Urothelium cell line (cell line): Measurements from ENCODE around the gene ATRX.
"Not testable (repeated sequence)": the region's sequence is repeated elsewhere in the genome, so short reads cannot be mapped to it uniquely, and the experiment has no call there.

Source experiments
- DNase-seq: peaks from one replicate; pipeline ENCODE4 v3.0.0; 2011; ENCODE audit warnings: low spot score, mixed read lengths
- FAIRE-seq: peaks from 2 replicates; lab custom pipeline; 2011; peaks lifted over from hg19 to GRCh38; lab: Jason Lieb, UNC

The ATRX gene

DNA sequence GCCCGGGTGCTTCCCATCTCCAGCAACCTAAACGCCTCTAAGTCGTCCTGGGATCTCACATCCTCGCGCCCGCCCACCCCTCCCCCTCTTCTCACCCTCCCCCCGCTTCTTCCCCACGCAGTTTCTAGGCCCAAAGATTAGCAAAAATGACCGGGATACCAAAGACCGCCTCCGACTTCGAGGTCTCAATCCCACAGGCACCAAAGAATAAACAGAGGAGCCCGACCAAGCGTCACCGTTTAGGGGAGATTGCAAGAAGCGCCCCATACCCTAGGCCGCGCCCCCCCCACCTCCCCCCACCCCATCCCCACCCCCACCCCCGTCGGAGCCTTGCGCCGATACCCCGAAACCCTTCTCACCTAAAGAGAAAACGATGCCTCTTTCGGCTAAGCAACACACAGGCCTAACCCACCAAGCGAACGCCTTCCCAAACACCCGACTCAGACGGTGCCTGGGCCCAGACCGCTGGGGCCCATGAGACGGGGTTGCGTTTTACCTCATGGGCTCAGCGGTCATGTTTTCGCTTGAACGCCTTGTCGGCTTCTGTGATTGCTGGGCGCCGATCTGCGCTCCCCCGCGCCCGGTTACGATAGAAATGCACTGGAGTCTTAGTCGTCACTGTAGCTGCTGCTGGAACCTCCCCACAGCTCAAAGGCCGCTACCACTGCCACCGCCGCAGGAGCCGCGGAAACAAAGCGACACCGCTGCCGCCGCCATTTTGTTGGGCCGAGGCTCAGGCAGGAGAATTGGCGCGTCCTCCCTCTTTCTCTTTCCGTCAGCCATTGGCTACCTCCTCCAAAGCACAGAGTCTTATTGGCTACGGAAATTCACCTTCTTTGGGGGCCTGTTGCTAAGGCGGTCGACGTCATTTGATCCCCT lies at the start of gene ATRX:
TSS of gene ATRX (minus strand) at position 731 of the 879 bp plus-strand sequence. CDS start at position 516, 215 bp downstream.
- FAIRE-seq: no peak

DNA sequence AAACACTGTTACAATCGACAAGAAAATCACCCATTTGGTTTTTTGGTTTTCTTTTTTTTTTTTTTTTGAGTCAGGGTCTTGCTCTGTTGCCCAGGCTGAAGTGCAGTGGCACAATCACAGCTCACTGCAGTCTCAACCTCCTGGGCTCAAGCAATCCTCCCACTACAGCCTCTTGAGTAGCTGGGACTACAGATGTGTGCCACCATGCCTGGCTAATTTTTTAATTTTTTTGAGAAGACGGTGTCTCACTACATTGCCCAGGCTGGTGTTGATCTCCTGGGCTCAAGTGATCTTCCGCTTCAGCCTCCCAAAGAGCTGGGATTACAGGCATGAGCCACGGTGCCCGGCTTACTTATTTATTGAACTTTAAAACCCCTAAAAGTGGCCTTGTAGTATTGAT lies 45.5 kb upstream of the ATRX start:
- DNase-seq, FAIRE-seq: not testable (repeated sequence)

More for the DNA sequence above, at the start of gene ATRX:
- peak; percentile 86 for DNase-seq

DNA sequence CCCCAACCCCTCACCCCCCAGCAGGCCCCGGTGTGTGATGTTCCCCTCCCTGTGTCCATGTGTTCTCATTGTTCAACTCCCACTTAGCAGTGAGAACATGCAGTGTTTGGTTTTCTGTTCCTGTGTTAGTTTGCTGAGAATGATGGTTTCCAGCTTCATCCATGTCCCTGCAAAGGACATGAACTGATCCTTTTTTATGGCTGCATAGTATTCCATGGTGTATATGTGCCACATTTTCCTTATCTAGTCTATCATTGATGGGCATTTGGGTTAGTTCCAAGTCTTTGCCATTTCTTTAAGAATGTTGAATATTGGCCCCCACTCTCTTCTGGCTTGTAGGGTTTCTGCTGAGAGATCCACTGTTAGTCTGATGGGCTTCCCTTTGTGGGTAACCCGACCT lies 36.0 kb upstream of the ATRX start:
- FAIRE-seq, DNase-seq: not testable (repeated sequence)

GRCh38 chrX:77820091-77820727 lies 34.2 kb upstream of the ATRX start:
- DNase-seq (no peak), FAIRE-seq (no peak)

DNA sequence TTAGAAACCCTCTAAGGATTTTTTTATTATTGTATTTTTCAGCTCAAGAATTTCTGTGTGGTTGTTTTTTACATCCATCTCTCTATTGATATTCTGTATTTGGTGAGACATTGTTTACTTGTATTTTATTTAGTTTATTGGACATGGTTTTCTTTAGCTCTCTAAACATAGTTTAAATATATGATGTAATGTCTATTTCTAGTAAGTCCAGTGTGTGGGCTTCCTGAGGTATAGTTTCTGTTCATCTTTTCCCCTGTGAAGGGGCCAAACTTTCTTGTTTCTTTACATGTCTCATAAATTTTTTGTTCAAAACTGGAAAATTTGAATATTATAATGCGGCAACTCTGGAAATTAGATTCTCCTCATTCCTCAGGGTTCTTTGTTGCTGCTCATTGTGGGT lies 28.2 kb upstream of the ATRX start:
- no peak for FAIRE-seq
- DNase-seq: no peak

DNA sequence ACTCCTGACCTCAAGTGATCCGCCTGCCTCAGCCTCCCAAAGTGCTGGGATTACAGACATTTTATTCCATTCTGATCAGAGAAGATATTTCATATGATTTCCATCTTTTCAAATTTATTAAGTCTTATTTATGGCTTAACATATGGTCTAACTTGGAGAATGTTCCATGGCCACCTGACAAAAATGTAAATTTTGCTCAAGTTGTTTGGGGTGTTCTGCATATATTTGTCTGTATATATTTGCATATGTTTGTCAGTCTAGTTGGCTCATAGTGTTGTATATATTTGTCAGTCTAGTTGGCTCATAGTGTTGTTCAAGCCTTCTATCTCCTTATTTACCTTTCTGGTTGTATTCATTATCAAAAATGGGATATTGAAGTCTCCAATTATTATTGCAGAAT lies 16.2 kb upstream of the ATRX start:
- no peak for FAIRE-seq
- no peak for DNase-seq

- DNase-seq: no peak
Observed at GRCh38 chrX:77795124-77795523, 9.1 kb upstream of the ATRX start.

GRCh38 chrX:77793946-77794345 lies 7.9 kb upstream of the ATRX start:
- FAIRE-seq (no peak), DNase-seq (no peak)

More at GRCh38 chrX:77795124-77795523, 9.1 kb upstream of the ATRX start:
- FAIRE-seq: no peak

DNA sequence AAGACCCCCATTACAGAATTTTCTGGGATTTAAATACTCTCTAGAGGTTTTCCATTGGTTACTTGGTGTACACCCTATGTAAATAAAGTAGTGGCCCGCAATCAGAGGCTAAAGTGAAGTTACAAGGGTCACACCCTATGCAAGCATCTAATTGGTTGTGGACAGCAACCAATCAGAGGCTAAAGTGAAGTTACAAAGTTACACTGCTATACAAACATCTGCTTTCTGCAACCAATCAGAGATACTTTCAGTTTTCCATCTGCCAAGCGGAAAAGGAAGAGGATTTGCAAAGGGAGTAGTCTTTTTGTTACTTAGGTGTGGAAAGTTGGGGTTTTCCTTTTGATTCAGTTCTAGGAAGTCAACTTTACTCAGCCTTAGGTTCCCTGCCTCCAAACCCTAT lies 2.0 kb upstream of the ATRX start:
- DNase-seq: no peak

DNA sequence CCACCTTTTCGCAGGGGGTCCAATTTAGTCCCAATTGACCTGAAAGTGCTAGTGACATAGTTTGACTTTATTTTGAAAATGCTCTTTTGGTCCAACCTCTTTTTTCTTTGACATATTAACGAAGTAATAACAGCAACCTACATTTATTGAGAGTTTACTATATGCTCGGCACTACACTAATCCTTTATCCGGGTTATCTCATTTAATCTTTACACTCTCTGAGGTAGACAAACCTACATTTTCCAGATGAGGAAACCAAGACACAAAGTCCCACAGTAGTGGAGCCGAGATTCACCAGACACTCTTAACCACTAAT lies 307 bp upstream of the ATRX start:
- no peak for FAIRE-seq

More for the DNA sequence above, 2.0 kb upstream of the ATRX start:
- no peak for FAIRE-seq

DNA sequence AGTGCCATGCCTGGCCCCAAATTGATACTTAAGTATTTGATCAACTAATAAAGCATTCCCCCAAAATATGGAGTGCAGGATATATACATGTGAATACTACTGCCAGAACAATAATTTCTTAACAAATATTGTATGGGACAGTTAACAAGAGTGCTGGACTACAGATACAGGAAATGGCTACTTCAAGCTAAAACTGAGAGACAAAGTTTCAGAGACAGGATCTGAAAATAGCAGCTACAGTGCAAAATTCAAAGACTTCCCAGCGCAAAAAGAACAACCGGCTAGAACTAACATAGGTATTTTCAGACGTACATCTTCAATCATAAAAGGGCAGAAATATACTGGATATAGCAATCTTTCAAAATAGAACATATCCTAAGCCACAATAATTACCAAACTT lies 6.3 kb downstream of the ATRX start:
- no peak for FAIRE-seq
- DNase-seq: no peak

More for the DNA sequence above, 307 bp upstream of the ATRX start:
- no peak for DNase-seq

- no peak for DNase-seq
- FAIRE-seq: no peak
Observed at GRCh38 chrX:77776659-77777058, 9.4 kb downstream of the ATRX start.

GRCh38 chrX:77771601-77772000 lies 14.4 kb downstream of the ATRX start:
- no peak for FAIRE-seq
- DNase-seq: no peak

DNA sequence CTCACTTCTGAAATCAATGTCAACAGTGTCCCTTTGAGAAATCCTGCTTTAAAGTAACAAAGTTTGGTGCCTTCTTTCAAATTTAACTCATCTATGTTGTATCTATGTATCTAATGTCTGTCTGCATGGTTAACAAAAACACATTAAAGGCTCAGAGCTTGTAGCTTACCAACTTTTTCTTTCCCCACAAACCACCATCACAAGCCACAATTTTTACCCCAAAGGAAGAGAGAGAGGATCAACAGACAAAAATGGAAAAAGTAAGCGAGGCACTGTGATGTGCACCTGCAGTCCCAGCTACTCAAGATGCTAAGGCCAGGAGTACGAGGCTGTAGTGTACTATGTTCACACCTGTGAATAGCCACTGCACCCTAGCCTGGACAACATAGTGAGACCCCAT lies 17.2 kb downstream of the ATRX start:
- no peak for DNase-seq
- FAIRE-seq: no peak

DNA sequence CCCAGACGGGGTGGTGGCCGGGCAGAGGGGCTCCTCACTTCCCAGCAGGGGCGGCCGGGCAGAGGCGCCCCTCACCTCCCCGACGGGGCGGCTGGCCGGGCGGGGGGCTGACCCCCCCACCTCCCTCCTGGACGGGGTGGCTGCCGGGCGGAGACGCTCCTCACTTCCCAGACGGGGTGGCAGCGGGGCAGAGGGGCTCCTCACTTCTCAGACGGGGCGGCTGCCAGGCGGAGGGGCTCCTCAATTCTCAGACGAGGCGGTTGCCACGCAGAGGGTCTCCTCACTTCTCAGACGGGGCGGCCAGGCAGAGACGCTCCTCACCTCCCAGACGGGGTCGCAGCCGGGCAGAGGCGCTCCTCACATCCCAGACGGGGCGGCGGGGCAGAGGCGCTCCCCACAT lies 19.8 kb downstream of the ATRX start:
- FAIRE-seq, DNase-seq: not testable (repeated sequence)

DNA sequence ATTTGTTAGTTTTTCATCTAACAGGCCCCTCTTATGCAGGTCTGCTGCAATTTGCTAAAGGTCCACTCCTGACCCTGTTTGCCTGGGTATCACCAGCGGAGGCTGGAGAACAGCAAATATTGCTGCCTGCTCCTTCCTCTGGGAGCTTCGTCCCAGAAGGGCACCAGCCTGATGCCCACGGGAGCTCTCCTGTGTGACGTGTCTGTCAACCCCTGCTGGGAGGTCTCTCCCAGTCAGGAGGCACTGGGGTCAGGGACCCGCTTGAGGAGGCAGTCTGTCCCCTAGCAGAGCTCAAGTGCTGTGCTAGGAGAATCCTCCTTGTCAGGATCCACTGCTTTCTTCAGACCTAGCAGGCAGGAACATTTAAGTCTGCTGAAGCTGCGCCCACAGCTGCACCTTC lies 30.5 kb downstream of the ATRX start:
- DNase-seq (no peak), FAIRE-seq (no peak)

DNA sequence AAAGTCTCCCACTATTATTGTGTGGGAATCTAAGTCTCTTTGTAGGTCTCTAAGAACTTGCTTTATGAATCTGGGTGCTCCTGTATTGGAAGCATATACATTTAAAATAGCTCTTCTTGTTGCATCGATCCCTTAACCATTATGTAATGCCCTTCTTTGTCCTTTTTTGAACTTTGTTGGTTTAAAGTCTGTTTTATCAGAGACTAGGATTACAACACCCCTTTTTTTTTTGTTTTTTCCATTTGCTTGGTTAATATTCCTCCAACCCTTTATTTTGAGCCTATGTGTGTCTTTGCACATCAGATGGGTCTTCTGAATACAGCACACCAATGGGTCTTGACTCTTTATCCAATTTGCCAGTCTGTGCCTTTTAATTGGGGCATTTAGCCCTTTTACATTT lies 32.1 kb downstream of the ATRX start:
- not testable (repeated sequence) for DNase-seq, FAIRE-seq

DNA sequence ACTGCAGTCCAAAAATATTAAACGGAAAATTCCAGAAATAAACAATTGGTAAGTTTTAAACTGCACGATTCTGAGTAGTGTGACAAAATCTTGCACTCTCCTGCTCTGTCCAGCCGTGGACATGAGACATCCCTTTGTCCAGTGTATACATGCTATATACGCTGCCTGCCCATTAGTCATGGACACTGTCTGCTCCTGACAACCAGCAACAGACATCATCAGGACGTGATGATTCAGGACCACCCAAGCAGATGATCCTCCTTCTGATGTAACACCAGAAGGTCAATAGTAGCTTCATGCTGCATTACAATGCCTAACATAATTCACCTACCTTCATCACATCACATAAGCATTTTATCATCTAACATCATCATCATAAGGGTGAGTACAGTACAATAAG lies 36.3 kb downstream of the ATRX start:
- DNase-seq (no peak), FAIRE-seq (no peak)

- FAIRE-seq (no peak), DNase-seq (no peak)
Observed at GRCh38 chrX:77743720-77744119, 42.3 kb downstream of the ATRX start.

DNA sequence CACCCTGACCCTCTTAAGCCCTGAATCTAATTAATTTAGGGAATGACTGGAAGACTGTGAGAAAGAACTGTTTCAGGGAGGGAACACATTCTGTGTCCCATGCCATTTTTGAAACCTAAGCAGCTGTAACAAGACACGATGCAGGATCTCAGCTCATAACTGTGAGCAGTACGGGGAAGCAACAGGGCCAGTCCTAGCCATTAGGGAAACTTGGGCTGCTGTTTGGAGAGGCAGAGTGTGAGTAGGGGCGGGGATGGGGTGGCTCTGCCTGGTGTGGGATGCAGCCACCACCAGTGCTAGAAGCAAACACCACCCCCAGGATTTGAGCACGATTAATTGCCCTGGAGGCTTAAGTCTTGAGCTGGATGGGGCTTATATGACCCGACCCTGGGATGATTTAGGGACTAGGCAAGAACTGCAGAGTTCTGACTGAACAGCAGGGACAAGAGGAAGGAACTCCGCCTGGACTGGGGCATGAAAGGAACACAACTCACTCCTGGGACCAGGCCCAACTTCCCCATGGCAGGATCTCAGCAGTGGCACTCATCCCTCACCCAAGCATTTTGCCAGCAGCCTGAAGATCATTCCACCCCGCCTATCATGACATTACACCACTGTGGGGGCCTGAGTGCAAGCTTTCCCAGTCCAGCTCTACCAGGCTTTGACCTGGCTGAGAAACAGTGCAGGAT lies 43.1 kb downstream of the ATRX start:
- DNase-seq (no peak), FAIRE-seq (no peak)

DNA sequence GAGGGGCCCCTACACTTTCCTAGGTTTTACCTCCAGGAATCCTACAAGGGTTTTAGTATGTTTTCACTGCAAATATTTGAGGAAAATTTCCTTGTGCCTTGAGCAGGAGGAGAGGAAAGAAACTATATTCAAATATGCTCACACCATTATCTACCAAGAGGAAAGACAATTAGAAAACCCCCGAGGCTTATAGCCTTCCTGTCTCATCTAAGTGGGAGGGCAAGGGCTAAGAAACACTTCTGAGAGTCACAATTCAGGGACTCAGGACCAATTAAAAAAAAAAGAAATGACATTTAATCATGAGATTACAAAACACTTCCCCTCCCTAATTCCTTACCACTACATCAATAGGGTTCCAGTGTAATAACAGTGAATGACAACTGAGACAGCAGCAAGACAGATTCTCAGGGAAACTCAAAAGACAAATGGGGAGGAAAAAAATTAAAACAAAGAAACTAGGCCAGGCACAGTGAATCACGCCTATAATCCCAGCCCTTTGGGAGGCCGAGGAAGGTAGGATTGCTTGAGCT lies 45.6 kb downstream of the ATRX start:
- DNase-seq: no peak
- FAIRE-seq: no peak
